ENCODE measurements around the gene CHST3.

CHST3 gene

DNA sequence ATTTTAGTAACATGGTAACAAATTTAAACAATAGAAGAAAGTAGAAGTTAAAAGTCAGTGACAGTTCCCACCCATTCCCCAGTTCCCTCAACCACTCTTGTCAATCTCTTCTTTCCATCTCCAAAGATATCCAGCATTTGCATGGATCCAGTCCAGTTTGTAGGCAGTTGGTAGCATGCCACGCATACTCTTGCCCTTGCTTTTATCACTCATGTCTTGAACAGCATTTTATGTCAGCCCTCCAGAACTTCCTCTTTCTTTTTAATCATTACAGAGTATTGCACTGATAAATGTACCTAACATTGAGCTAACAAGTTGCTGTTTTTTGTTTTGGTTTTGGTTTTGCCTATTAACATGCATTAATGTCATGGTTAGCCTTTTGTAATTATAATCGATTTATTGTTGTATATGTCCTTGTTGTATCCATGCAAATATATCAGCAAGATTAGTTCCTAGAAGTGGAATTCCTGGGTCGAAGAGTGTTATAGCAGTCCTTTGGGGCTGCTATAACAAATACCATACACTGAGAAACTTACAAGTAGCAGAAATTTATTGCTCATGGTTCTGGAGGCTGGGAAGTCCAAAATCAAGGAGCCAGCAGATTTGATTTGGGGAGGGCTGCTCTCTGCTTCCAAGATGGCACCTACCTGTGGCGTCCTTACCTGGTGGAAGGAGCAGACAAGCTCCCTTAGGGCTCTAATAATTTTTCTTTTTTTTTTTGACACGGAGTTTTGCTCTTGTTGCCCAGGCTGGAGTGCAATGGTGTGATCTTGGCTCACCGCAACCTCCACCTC, 25.7 kb downstream of the CHST3 start:
- DNase-seq (ENCODE audit: low read depth): no peak

DNA sequence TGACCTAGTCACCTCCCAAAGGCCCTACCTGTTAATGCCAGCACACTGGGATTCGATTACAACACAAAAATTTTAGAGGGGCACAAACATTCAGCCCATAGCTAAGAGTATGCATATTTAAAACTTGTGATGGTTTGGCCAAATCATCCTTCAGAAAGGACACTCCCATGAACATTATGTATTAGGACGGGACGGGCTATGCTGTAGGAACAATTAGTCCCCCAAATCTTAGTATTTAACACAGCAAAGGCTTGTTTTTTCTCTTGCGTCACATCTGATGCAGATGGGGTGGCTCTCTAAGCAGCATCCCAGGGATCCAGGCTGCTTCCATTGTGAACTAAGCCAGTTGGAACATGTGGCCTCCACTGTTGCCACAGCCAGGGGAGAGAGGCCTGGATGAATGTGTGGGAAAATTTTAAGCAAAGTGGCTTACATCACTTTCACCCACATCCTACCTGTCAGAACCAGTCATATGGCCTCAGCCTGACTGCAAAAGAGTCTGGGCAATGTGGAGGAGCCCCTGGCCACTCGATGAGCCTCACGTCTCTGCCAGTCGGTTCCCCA, 26.6 kb downstream of the CHST3 start:
- no peak for DNase-seq (ENCODE audit: low read depth)

DNA sequence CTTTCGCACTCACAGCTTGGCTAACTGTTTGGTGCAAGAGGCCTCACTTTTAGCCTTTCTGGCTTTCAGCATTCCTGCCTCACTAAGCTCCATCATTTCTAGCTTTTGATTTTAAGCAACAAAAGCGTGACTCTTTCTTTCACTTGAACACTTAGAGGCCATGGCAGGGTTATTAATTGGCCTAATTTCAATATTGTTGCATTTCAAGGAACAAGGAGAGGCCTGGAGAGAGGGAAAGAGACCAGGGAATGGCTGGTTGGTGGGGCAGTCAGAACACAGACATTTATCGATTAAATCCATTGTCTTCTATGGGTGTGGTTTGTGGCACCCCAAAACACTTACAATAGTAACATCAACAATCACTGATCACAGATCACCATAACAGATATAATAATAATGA, 31.3 kb downstream of the CHST3 start:
- no peak for DNase-seq (ENCODE audit: low read depth)

DNA sequence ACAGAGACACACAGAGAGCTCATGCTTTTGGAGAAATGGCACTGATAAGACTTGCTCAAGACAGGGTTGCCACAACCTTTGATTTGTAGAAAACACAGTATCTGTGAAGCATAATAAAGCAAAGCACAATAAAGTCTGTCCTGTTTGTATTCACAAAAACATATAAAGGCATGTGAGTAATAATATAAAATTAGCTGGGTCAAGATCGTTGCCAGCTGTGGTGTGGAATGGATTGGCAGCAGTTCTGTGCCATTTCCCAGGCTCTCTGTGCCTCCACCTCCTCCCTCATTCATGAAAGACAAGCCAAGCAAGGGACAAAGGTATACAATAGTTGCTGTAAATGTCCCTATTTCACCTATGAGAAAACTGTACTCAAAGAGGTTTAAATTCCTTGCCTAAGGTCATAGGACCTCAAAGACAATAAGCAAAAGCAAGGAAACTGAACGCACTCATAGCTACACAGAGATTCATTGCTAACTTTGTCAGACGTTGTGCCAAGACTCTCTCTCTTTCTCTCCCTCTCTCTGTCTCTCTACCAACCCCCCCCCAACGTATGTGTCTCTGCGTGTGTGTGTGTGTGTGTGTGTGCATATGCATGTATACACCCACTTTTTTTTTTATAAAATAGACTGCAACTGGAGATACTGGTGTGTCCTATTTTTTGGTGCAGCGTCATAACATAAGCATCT, 31.8 kb downstream of the CHST3 start:
- DNase-seq (ENCODE audit: low read depth): no peak

DNA sequence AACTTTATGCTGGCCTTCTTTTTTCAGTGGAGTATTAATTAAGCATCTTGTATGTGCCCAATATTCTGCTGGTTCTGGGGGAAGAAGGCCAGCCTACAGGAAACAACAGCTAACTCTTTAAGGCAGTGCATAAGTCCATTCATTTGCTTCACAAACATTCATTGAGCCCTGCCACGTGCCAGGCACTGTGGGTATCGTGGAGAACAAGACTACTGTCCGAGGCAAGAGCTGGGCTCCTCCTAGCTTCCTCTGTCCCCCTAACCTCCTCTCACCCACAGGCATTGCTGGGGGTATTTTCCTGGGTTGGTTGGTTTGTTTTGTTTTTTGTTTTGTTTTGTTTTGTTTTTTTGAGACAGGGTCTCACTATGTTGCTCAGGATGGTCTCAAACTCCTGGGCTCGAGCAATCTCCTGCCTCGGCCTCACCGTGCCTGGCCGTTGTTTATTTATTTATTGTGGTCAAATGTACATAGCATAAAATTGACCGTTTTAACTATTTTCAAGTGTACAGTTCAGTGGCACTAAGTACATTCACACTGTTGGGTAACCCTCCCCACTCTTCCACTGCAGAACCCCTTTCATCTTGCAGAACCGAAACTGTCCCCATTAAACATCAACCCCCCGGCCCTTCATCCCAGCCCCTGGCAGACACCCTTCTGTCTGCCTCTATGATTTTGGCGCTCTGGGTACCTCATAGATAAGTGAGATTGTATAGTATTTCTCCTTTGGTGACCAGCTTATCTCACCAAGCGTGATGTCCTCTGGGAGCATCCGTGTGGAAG, 32.6 kb downstream of the CHST3 start:
- DNase-seq (ENCODE audit: low read depth): no peak

DNA sequence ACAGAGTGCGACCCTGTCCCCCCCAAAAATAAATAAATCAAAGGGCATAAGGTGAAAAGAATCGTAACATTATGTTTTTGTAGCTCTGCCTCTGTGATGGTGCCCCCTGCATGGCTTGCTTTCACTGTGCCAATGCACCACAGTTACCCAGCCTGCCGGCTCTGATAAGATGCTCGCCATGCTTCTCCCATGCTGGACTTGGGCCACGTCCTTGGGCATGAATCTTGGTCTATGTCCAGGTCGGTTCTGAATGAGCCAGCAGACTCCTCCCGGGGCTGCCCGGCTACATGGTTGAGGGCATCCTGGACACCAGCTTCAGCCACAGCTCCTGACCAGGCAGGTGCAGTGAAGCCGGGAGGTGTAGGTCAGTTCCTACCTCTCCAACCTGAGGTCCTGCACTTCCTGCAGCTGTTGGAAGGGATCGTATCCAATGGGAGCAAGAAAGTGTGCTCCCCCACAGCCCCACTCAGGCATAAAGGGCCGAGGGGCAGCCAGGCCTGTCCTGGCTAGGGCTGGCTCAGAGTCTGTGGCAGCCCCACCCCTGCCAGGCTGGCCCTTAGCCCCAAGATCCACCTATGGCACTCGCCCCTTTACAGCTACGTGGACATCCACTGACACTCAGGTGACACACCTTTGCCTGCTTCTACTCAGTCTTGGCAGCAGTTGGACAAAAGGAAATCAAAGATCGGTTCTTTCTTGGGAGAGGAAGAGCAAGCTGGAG, 34.1 kb downstream of the CHST3 start:
- no peak for DNase-seq (ENCODE audit: low read depth)

DNA sequence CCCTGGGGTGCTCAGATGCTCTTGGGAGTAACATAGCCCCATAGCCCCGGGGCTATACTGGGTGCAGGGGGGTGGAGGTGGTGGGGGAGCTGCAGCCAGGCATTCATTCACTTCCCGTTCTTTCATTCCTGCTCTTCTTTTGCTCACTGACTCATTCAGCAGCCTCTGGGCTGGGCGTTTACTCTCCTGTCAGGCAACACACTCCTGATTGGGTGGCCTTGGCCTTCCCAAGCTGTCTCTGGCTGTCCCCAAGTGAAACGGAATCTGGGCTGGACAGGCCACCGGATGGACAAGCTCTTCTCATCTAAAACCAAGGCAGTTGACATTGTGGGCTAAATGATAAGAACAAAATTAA, 34.6 kb downstream of the CHST3 start:
- no peak for DNase-seq (ENCODE audit: low read depth)

DNA sequence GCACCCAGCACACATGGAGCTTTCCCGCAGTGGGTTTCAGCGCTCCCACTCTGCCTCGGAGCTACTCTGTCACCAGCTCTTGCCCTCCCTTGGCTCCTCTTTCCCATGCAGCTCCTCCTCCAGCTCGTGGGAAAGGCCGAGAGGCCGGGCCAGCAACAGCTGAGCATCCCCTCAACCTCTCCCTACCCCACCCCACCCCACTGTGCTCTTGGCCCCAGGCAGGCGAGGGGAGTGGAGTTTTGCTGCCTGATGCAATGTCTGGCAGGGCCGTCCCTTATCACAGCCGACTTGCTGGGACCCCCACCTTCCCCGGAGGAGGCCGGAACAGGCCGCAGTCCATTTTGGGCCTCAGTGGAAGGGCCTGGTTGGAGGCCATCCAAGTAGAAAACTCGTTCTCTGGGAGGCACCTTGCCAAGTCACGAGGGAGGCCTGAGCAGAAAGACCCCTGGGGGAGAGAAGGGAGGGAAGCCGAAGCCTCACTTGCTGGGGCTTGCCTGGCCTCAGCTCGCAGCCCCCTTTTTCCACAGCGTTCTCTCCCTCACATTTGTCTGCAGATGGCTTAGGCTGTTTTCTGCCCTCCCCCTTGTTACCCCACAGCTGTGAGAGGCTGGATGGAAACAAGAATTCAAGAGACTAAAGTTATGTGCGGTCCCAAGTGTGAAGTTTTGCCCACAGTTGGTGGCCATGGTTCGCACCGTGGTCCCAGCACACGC, 35.3 kb downstream of the CHST3 start:
- no peak for DNase-seq (ENCODE audit: low read depth)

DNA sequence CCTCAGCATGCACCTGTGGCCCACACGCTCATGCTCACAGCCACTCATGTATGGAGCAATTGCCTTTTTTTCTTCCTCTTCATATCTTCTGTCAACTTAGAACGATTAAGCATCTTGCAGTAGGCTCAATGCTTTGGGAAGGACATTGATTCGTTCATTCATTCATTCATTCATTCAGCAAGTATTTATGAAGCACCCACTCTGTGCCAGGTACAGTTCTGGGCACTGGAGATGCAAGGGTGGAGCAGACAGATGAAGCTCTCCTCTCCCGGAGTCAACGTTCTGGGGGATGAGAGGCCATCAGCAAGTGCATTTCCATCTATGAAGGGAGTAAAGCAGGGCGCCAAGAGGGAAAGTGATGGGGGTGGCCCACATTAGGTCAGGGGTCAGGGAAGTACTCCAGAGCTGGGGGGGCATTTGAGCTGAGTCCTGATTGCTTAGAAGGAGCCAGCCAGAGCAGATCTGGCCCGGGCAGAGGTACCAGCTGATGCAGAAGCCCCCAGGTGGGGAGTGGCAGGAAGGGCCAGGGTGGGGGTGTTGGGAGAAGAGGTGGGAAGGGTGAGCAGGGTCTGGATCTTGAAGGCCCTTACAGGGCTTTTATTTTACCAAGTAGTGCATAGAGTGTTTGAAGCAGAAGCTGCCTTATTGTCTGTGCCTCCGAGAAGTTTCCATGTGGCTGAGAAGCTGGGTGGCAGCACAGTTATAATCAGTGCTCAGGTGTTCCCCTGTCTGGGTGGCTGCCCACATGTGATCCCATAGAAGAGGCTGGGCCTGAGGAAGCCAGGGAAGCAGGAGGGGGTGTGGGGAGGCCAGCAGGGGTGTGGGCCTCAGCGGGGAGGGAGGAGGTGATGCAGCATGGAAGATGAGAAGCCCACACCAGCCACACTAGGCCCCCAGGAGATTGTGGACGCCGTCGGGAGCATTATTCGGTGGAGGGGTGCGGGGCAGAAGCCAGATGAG, 36.2 kb downstream of the CHST3 start:
- no peak for DNase-seq (ENCODE audit: low read depth)

DNA sequence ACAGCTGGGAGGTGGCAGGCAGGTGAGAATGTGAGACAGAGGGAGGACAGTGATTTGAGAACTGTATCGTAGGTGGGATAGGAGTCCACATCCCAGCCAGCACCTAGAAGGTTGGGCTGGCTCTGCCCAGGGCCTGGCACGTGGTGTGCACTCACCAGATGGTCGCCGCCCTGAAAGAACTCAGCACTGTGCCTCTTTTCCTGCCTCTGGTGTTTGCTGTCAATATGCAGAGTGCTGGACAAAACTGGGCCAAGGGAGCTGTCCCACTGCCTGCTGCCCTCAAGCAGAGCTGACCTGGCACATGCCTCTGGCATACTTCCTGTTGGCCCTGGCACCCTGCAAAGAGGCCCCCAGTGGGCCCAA, 36.8 kb downstream of the CHST3 start:
- DNase-seq (ENCODE audit: low read depth): no peak

DNA sequence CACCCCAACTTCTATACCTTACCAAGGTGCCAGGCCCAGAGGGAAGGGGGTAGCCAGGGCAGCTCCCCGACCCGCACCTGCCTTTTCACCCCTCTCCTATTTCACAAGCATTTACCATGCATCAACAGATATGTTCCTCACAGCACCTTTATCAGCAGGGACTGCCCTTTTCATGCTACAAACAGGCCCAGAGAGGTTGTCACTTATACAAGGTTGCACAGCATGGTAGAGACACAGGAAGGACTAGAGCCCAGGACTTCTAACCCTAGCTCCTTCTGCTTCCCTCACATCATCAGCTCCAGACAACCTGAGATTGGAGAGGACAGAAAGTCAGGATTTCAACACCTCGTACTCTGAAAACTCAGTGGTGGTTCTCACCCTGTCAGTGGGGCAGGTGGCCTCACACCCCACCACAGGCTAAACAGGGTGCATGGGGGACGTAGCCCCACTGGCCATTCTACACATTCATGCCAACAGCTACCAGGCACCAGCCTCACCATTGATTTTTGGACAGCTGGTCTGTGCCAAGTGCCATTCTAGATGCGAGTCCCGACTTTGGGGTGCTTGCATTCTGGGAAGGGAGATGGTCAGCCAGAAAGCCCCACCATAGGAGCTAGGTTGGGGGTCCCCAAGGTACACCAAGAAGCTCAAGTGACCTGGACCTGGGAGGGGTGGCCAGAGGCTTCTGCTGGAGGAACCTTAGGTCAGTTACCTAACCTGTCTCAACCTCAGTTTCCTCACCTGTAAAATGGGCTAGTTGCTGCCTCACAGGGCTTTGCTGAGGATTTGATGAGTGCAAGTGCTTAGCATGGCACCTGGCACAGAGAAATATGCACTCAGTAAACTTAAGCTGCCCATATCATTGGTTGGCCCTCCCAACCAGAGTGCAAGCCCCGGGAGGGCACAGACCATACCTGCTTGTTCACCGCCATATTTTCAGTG, 38.4 kb downstream of the CHST3 start:
- no peak for DNase-seq (ENCODE audit: low read depth)

DNA sequence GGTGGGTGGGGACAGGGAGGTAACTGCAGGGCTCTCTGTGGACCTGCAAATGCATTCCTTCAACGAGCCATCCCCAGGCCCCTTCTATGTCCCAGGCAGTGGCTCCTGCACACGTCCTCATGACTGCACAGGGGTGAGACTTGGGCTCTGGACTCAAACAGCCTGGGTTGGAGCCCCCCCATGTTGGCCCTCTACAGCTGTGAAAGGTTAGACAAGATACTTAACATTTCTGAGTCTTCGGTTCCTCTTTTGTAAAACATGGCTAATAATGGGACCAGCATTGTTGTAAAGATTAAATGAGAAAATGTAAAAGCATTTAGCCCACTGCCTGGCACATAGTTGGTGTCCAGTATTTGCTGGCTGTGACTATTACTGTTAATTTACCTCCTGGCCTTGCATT, 41.8 kb downstream of the CHST3 start:
- no peak for DNase-seq (ENCODE audit: low read depth)

DNA sequence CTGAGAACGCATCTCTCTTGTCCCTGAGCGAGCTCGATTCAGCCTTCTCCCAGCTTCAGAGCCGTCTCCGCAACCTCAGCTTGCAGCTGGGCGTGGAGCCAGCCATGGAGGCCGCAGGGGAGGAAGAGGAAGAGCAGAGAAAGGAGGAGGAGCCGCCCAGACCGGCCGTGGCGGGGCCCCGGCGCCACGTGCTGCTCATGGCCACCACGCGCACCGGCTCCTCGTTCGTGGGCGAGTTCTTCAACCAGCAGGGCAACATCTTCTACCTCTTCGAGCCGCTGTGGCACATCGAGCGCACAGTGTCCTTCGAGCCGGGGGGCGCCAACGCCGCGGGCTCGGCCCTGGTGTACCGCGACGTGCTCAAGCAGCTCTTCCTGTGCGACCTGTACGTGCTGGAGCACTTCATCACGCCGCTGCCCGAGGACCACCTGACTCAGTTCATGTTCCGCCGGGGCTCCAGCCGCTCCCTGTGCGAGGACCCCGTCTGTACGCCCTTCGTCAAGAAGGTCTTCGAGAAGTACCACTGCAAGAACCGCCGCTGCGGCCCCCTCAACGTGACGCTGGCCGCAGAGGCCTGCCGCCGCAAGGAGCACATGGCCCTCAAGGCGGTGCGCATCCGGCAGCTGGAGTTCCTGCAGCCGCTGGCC, 43.2 kb downstream of the CHST3 start:
- no peak for DNase-seq (ENCODE audit: low read depth)

DNA sequence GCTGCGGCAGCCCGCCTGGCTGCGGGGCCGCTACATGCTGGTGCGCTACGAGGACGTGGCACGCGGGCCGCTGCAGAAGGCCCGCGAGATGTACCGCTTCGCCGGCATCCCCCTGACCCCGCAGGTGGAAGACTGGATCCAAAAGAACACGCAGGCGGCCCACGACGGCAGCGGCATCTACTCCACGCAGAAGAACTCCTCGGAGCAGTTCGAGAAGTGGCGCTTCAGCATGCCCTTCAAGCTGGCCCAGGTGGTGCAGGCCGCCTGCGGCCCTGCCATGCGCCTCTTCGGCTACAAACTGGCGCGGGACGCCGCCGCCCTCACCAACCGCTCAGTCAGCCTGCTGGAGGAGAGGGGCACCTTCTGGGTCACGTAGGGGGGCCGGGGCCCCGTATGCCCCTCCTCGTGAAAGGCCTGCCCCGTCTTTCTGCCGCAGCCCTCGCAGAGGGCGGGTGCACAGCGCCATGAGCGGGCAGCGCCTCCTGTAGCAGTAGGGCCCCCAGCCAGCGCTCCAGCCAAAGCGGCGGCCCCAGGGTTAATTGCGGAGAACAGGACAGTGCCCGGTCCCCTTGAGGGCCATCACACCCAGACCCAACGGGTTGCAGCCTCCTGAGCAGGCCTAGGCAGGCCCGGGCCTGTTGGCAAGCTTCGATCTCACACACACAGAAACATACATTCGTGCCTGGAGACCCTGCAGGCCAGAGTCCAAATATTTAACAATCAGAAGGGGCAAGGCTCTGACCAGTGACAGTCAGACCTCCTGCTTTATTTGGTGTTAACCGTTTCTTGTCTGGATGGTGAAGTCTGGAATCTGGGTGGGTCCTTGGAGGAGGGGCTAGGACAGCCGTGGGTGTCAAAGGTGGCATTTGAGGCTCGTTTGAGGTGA, 44.1 kb downstream of the CHST3 start:
- no peak for DNase-seq (ENCODE audit: low read depth)

DNA sequence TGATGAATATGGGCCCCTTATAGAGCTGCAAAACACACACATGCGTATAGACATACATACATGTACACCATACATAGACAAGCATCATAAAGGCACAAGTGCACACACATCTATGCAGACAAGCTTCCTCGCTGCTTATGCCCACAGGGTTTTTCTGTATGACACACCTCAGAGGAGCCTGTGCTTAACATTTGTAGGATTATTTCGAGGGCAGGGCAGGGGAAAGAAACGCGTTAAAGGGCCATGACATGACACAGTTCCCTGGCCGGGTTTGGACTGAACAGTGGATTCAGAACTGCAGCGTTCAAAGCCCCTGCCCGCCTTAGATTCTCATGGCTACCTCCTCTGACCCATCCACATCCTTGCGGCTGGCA, 44.8 kb downstream of the CHST3 start:
- no peak for DNase-seq (ENCODE audit: low read depth)

DNA sequence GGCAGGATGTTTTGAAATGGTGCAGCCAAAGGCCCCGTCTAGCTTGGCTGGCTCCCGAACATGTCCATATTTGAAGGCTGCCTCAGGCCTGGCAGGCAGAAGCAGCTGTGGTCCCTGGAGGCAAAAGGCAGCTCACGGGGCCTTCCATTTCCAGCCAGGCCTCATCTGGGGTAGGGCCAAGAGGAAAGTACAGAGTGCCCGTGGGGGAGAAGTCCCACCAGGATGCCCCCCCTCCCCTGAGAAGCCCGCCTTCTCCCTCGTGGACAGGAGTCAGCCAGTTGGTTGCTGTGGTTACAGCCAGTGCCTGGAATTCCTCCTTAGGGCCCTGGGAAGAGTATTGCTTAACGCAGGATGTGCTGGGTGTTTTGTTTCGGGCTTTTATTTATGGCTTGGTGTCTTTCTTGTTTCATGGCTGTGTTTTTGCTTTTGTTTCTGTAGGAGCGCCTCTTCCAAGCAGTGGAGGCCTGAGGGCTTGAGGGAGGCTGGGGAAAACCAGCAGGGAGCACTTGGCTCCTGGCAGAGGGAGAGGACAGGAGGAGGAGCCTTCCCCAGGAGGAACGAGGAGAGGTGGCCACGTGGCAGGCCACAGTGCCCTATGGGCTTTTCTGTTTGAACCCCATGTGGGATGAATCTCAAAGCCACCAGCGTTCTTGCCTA, 45.4 kb downstream of the CHST3 start:
- no peak for DNase-seq (ENCODE audit: low read depth)
